IMR-90 (cell line): ENCODE data around the gene UBFD1.

Source experiments
- BHLHE40 ChIP-seq: fragments of 150-350 bp; IDR thresholded peaks from 2 replicates; pipeline ENCODE4 v1.6.1; 2016; ENCODE audit warnings: mild to moderate bottlenecking, low read depth, low read length
- CEBPB ChIP-seq: IDR thresholded peaks from 2 replicates; pipeline ENCODE4 v1.6.1; 2012; ENCODE audit warnings: low read depth, low read length, improper control_type of control experiment
- MAFK ChIP-seq: IDR thresholded peaks from 2 replicates; pipeline ENCODE4 v1.6.1; 2012; ENCODE audit warnings: low read depth, low read length, improper control_type of control experiment
- NFE2L2 ChIP-seq: fragments of 150-350 bp; IDR thresholded peaks from 2 replicates; pipeline ENCODE4 v1.6.1; 2016; ENCODE audit warnings: low read depth, mild to moderate bottlenecking, low read length
- POLR2A ChIP-seq: IDR thresholded peaks from 2 replicates; pipeline ENCODE4 v1.6.1; 2012; ENCODE audit warnings: mild to moderate bottlenecking, low read depth, low read length
- RAD21 ChIP-seq: IDR thresholded peaks from 2 replicates; pipeline ENCODE4 v1.6.1; 2012; ENCODE audit warnings: low read length, improper control_type of control experiment
- TF ChIP-seq, protein P1 (sequence below): conservative IDR thresholded peaks from 2 replicates; pipeline ENCODE4 v1.5.1; 2012; ENCODE audit warnings: mild to moderate bottlenecking, low read depth, low read length, improper control_type of control experiment
- TF ChIP-seq, protein P2 (sequence below): fragments of 150-350 bp; IDR thresholded peaks from 2 replicates; pipeline ENCODE4 v1.6.1; 2017; ENCODE audit warnings: mild to moderate bottlenecking, antibody characterized with exemption, low read length, low read depth

- TF ChIP-seq, protein P1, sequence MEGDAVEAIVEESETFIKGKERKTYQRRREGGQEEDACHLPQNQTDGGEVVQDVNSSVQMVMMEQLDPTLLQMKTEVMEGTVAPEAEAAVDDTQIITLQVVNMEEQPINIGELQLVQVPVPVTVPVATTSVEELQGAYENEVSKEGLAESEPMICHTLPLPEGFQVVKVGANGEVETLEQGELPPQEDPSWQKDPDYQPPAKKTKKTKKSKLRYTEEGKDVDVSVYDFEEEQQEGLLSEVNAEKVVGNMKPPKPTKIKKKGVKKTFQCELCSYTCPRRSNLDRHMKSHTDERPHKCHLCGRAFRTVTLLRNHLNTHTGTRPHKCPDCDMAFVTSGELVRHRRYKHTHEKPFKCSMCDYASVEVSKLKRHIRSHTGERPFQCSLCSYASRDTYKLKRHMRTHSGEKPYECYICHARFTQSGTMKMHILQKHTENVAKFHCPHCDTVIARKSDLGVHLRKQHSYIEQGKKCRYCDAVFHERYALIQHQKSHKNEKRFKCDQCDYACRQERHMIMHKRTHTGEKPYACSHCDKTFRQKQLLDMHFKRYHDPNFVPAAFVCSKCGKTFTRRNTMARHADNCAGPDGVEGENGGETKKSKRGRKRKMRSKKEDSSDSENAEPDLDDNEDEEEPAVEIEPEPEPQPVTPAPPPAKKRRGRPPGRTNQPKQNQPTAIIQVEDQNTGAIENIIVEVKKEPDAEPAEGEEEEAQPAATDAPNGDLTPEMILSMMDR: no peak
- no peak for TF ChIP-seq POLR2A
- no peak for TF ChIP-seq NFE2L2
- no peak for TF ChIP-seq CEBPB
- TF ChIP-seq, protein P2, sequence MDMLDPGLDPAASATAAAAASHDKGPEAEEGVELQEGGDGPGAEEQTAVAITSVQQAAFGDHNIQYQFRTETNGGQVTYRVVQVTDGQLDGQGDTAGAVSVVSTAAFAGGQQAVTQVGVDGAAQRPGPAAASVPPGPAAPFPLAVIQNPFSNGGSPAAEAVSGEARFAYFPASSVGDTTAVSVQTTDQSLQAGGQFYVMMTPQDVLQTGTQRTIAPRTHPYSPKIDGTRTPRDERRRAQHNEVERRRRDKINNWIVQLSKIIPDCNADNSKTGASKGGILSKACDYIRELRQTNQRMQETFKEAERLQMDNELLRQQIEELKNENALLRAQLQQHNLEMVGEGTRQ: no peak
- no peak for TF ChIP-seq BHLHE40
- no peak for TF ChIP-seq MAFK
- no peak for TF ChIP-seq RAD21
These were observed 54.4 kb downstream of the UBFD1 start for GRCh38 chr16:23611936-23612335.
